ENCODE measurements around the gene TSHZ2.

TSHZ2 gene

DNA sequence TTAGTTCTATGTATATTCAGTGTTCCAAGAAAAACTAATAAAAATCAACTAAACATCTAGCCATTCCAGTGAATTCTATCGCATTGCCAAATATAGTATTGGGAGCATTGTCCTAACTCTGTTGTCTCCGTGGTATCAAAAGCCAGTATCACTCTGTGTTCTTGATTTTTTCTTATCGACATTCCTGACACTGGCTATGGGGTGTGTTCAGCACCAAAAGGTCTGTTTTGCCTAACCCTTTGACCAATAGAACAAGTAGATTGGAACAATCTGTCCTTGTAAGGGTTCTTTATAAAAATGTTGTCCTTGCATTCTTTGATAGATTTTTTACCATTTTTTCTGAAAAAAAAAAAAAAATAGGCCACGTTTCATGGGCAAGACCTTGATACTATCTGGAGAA lies 161.5 kb downstream of the TSHZ2 start:
- no peak for DNase-seq (ENCODE audit: low read depth)

DNA sequence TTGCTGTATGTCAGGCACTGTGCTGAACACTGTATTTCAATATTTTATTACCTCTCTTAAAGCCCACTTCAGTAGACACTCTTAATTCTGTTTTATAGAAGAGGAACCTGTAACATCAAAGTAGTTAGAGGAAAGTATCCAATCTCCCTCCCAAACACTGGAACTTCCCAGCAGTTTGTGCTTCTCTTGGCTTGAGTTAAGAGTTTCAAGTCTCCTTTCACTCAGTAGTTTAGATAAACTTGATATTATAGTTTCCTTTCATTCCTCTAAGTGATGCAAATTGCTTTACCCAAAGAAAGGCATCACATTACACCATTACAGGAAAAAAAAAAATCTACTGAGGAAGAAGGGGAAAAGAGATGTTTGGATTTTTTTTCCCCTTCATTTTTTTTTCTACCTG lies 164.3 kb downstream of the TSHZ2 start:
- no peak for DNase-seq (ENCODE audit: low read depth)

- no peak for DNase-seq (ENCODE audit: low read depth)
Measured at GRCh38 chr20:53138454-53139262, 166.5 kb downstream of the TSHZ2 start.

DNA sequence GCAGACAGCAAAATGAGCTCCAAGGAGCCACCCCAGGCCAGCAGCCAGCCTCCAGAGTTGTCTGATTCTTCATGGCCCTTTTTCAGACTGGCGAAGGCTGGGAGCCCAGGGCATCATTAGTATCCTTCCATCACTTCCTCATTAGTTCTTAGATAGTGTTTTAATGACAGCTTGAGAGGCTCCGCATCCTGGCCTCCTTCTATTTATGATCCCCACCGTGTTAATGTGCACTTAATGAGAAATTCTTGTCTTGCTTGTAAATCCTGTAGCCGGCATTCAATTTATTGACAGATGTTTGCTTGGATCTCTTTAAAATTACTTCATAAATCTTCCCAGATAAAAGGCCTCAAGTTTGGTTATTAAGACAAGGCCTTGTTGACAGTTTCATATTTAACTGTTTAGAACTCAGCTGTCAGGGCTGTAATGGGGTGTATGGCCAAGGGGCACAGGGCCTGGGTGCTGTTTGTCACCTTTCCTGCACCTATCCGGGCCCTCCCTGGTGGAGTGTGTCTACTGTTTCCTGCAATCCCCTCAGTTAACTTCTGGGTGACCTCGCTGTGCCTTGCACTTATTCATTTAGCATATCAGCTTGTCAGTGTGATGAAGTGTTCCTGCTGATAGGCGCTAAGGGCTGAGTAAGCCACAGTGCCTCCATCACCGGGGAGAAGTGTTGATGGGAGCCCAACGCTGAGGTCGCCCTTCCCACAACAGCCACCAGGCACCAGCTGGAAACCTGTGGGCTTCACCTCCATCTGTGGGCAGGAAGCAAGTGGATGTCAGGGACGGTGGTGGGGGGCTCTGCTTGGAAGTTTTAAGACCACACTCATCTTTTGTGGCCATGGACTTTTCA lies 169.3 kb downstream of the TSHZ2 start:
- no peak for DNase-seq (ENCODE audit: low read depth)

- no peak for DNase-seq (ENCODE audit: low read depth)
Measured at GRCh38 chr20:53142225-53143127, 170.3 kb downstream of the TSHZ2 start.

- DNase-seq (ENCODE audit: low read depth) = no peak
Measured at GRCh38 chr20:53146201-53146891, 174.2 kb downstream of the TSHZ2 start.

DNA sequence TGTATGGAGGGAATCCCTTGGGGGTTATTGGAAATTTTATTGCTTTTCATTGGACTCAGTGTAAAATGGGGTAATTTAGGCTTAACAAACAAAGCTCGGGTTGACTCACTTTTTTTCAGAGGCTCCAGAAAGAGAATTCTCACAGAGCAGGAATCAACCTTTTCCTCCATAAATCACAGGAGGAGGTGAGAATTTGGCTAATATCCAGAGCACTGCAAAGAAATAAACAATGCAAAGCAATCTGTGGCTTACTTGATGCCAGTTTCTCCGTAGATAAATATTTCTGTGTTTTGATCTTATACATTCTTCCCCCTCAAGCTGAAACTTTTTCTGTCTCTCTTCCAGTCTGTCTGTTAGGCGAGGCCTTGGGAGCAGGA lies 176.6 kb downstream of the TSHZ2 start:
- no peak for DNase-seq (ENCODE audit: low read depth)

DNA sequence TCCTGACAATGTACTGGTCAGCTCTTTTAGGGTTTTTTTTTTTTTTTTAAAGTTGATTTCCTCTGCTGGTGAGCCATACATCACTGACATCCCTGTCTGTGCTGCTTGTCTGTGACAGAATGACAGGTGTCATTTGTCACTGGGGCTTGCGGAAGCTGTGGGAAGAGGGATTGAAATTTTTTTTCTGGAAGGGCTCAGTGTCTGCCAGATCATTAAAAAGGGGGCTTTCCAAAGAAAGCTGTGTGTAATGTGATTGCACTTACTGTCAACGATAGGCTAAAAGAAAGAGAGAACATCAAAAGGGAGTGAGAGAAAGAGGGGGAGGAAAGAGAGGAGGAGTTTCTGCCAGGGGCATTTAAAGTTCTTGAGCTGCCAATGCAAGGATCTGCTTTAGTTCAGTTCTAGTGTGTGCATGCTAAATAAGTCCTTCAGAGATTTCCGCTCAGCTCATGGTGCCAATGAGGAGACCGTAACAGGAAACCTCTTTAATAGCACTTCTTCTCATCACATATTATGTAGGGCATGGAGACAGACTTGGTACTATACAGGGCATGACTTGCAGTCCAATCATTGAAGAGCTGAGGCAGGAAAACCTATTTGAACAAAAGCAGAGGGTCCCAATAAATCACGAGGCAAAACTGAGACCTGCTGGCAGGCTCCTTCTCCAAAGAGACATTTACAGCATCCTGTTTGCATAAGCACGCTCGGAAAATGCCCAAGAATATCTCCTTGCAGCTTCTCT lies 177.2 kb downstream of the TSHZ2 start:
- no peak for DNase-seq (ENCODE audit: low read depth)

DNA sequence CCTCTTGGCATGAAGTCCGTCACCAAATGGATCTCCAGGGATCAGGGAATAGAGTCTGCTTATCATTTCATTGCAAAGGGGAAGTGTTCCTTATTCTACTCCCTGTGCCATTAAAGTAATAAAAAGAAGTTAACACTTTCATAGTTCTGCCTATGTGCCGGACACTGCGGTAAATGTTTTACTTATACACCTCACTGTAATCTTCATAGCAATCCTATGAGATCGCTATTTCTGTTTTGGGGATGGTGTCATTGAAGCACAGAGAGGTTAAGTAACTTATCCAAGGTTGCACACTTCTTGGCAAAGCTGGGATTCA lies 177.7 kb downstream of the TSHZ2 start:
- DNase-seq (ENCODE audit: low read depth) = no peak

DNA sequence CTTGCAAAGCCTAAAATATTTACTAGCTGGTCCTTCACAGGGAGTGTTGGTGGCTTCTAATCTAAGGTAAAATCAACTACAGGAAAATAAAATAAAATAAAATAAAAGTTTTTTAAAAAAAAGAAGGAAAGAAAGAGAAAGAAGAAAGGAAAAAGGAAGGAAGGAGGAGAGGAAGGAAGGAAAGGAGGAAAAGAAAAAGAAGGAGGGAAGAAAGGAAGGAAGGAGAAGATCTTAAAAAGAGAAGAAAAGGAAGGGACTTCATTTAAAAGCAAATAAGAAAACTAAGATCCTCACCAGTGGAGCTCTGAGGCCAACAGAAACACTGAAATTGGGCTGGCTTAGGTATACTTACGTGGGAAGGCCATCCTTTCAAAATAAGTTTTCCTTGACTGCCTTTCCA lies 178.4 kb downstream of the TSHZ2 start:
- DNase-seq (ENCODE audit: low read depth) = no peak

DNA sequence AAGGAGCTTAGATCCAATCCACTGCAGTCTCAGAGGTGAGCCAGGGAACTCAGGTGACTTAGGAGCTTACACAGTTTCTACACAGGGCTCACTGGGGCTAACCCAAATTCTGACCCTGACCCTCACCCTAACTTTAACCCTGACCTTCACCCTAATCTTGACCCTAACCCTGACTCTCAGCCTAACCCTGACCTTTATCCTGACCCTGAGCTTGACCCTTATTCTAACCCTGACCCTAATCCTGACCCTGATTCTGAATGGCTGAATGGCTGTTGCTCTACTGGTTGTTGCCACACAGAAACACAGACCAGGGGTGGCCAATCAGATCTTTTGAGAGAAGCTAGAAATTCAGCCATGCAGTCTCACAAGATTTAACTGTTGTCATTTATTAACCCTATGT lies 180.1 kb downstream of the TSHZ2 start:
- DNase-seq (ENCODE audit: low read depth) = no peak

- DNase-seq (ENCODE audit: low read depth) = no peak
Measured at GRCh38 chr20:53154540-53154939, 182.4 kb downstream of the TSHZ2 start.

GRCh38 chr20:53157443-53158408 lies 185.6 kb downstream of the TSHZ2 start:
- no peak for DNase-seq (ENCODE audit: low read depth)

DNA sequence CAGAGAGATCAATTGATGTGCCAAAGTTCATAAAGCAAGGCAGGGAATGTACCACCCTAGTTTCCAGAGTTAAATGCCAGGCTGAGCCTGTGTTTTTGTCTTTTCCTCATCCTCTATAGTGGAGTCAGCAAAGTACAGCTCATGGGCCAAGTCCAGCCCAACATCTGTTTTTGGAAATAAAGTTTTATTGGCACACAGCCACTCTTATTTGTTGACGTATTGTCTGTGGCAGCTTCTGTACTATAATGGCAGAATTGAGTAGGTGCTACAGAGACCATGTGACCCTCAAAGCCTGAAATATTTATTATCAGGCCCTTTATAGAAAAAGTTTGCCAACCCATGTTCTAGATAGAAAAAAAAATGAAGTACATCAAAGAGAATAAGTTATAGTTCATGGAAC lies 187.0 kb downstream of the TSHZ2 start:
- no peak for DNase-seq (ENCODE audit: low read depth)

DNA sequence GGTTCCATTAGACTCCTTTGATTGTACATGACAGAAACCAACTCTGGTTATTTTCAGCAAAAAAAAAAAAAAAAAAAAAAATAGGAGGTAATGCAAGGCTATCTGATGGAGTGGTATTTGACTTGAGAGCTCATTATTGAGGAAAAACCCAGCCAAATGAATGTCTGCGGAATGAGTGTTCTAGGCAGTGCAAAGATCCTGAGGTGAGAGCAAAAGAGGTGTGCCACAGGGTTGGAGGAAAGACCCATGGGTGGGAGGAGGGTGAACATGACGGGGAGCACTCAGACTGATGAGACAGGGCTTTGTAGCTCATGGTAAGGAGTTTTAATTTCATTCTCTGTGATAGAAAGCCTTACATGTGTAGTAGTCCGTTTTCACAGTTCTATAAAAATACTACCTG lies 188.9 kb downstream of the TSHZ2 start:
- DNase-seq (ENCODE audit: low read depth) = no peak

- no peak for DNase-seq (ENCODE audit: low read depth)
Measured at GRCh38 chr20:53161473-53161872, 189.3 kb downstream of the TSHZ2 start.

DNA sequence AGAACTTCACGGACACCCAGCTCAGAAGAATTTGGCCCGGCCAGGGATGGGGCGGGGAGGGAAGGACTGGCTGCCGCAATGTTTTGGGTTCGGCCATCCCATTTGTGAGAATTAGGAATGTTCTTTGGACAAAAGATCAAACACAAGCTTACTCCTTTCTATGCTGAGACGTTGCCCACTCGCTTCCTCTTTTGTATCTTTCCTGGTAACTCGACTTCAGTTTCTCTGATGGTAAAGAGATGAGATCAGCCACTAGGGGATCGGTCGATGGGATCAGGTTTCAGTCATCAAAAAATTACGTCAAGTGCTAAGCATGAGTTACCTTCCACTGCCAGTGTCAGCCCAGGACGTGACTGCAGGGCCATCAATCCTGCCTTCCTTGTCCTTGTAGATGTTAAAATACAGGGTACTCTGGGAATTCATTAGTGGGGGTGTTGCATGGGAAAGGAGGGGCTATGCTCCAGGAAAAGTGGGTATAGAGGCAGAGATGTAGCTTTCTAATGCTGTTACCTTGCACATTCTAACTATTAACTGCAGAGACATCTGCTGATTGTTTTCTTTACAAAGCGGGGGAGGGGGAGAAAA lies 190.2 kb downstream of the TSHZ2 start:
- no peak for DNase-seq (ENCODE audit: low read depth)

DNA sequence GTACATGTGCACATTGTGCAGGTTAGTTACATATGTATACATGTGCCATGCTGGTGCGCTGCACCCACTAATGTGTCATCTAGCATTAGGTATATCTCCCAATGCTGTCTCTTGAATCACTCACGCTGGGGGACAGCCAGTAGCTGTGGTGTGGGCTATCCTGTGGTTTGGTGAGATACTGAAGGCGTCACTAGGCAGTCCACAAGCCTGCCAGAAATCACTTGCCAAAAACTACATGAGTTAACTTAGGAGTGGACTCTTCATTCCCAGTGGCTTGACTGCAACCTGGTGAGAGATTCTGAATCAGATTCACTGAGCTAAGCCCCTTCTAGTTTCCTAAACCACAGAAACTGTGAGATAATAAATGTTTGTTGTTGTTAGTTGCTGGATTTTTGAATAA lies 191.3 kb downstream of the TSHZ2 start:
- DNase-seq (ENCODE audit: low read depth) = no peak

DNA sequence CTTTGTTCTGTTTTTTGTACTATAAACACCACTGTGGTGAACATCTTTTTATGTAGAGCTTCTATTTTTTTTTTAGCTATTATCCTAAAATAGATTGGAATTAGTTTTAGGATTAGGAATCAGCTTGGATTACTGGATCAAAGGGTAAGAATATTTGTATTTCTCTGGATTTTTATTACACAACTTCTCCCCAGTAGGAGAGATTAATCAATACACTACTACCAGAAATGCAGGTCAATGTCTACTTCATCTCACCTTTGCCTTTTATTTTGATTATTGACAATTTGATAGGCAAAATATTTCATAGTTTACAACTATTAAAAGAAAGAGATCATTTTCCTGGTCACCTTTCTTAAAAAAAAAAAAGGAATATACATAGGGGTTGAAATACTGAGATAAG lies 191.9 kb downstream of the TSHZ2 start:
- DNase-seq (ENCODE audit: low read depth) = no peak

- DNase-seq (ENCODE audit: low read depth) = no peak
Measured at GRCh38 chr20:53165452-53165851, 193.3 kb downstream of the TSHZ2 start.

Measured in stimulated activated CD8-positive, alpha-beta memory T cell treated with anti-CD3 and anti-CD28 coated beads, Interleukin-15, amount 100 ng/mL, for 1 hour (primary cell).